Endothelial cell of umbilical vein (primary cell): ENCODE measurements around the gene ARHGAP15. TPM values are rescaled to one million over a fixed set of nuclear protein-coding genes. Genes with fewer than 3 reads are reported as not detected.

ENCODE experiments used
- BruUV-seq: library from RNA; stranded (reverse); fragments of 400-500 nt; replicated peaks from 2 replicates; lab custom pipeline; 2021; lab: Mats Ljungman, UMichigan
- CTCF ChIA-PET: fragments of 300-600, 350-600 bp; sonication (Branson Sonifier 250); formaldehyde crosslinking; loops from one replicate; lab custom pipeline; 2021; ENCODE audit warnings: antibody characterized with exemption, inconsistent platforms; lab: Charles Lee
- POLR2A ChIA-PET: fragments of 300-600, 350-600 bp; sonication (Branson Sonifier 250); formaldehyde crosslinking; loops from one replicate; lab custom pipeline; 2021; ENCODE audit warnings: antibody characterized with exemption, inconsistent platforms; lab: Charles Lee
- DNase-seq: peaks from one replicate; pipeline ENCODE4 v3.0.0-alpha.2; 2011; ENCODE audit warnings: low read depth, low spot score
- FAIRE-seq: peaks from 2 replicates; lab custom pipeline; 2011; peaks lifted over from hg19 to GRCh38; lab: Jason Lieb, UNC
- H2AFZ ChIP-seq: 2 replicates; pipeline ENCODE4 v1.6.0; 2012; ENCODE audit warnings: low read depth, low read length, control low read depth, inconsistent platforms
- H3K27ac ChIP-seq: 2 replicates; pipeline ENCODE4 v1.5.1; 2011; ENCODE audit warnings: low read depth, mild to moderate bottlenecking, control low read depth, low read length, moderate library complexity; ENCODE audit not compliant: insufficient read depth
- H3K27me3 ChIP-seq, 2 experiments: 2 replicates each; pipeline versions ENCODE4 v1.6.0 to v1.6.1; 2011; ENCODE audit warnings: low read length in 2 of 2, mixed read lengths in 1 of 2; ENCODE audit not compliant: control insufficient read depth in 2 of 2, insufficient read depth in 2 of 2
- H3K36me3 ChIP-seq, 2 experiments: 2 replicates in 1 of 2; 3 replicates in 1 of 2; pipeline ENCODE4 v1.5.1; 2011; ENCODE audit warnings: low read length in 2 of 2, mild to moderate bottlenecking in 1 of 2, moderate library complexity in 1 of 2; ENCODE audit not compliant: control insufficient read depth in 2 of 2, insufficient read depth in 2 of 2; ENCODE audit errors: extremely low read depth in 1 of 2
- H3K4me1 ChIP-seq: 3 replicates; pipeline ENCODE4 v1.5.1; 2011; ENCODE audit warnings: mild to moderate bottlenecking, low read length; ENCODE audit not compliant: control insufficient read depth, insufficient read depth; ENCODE audit errors: extremely low read depth
- H3K4me2 ChIP-seq: 2 replicates; pipeline ENCODE4 v1.6.1; 2011; ENCODE audit warnings: low read length, control low read depth, mixed read lengths; ENCODE audit not compliant: insufficient read depth
- H3K4me3 ChIP-seq, 3 experiments: fragments of 200-600 bp in 1 of 3; sonication (generic), shearing (Covaris generic) in 1 of 3; replicated peaks in 1 of 3; 2 replicates each; pipeline ENCODE4 v1.5.1; 2011 to 2016; ENCODE audit warnings: control low read depth in 3 of 3, low read length in 3 of 3, mild to moderate bottlenecking in 2 of 3, inconsistent platforms in 1 of 3, low read depth in 1 of 3, moderate library complexity in 1 of 3; ENCODE audit not compliant: insufficient read depth in 1 of 3
- H3K79me2 ChIP-seq: 2 replicates; pipeline ENCODE4 v1.6.0; 2012; ENCODE audit warnings: low read length, inconsistent platforms; ENCODE audit not compliant: control insufficient read depth, insufficient read depth
- H3K9ac ChIP-seq: replicated peaks from 2 replicates; pipeline ENCODE3; 2011; ENCODE audit warnings: low read length, control low read depth; ENCODE audit not compliant: insufficient read depth; ENCODE audit errors: extremely low read depth
- H3K9me1 ChIP-seq: replicated peaks from 3 replicates; pipeline ENCODE4 v1.6.0; 2011; ENCODE audit warnings: mild to moderate bottlenecking, low read length; ENCODE audit not compliant: control insufficient read depth, insufficient read depth; ENCODE audit errors: extremely low read depth
- H3K9me3 ChIP-seq: replicated peaks from 2 replicates; pipeline ENCODE4 v1.5.1; 2012; ENCODE audit warnings: low read length, inconsistent platforms; ENCODE audit not compliant: control insufficient read depth, insufficient read depth
- H4K20me1 ChIP-seq: replicated peaks from 2 replicates; pipeline ENCODE3; 2011; ENCODE audit warnings: mild to moderate bottlenecking, low read length; ENCODE audit not compliant: control insufficient read depth, insufficient read depth; ENCODE audit errors: extremely low read depth
- CTCF ChIP-seq, 2 donors: IDR thresholded peaks; 1 replicate in 1 of 2; 2 replicates in 1 of 2; pipeline ENCODE4 v1.5.1; 2011; ENCODE audit warnings: low read length in 2 of 2, mild to moderate bottlenecking in 2 of 2, moderate library complexity in 2 of 2, control low read depth in 1 of 2, inconsistent platforms in 1 of 2, low read depth in 1 of 2; ENCODE audit not compliant: insufficient read depth in 1 of 2; ENCODE audit errors: extremely low read depth in 1 of 2
- EZH2 ChIP-seq: IDR thresholded peaks from 2 replicates; pipeline ENCODE4 v1.6.1; 2012; ENCODE audit warnings: borderline replicate concordance, low read depth, mild to moderate bottlenecking, moderate library complexity, low read length, inconsistent platforms; ENCODE audit not compliant: severe bottlenecking
- FOS ChIP-seq: IDR thresholded peaks from 2 replicates; pipeline ENCODE4 v1.6.1; 2011; ENCODE audit warnings: mild to moderate bottlenecking, low read length, moderate library complexity, borderline replicate concordance; ENCODE audit not compliant: insufficient read depth
- JUN ChIP-seq: IDR thresholded peaks from 2 replicates; pipeline ENCODE4 v1.6.1; 2011; ENCODE audit warnings: borderline replicate concordance, low read depth; ENCODE audit not compliant: insufficient read length, insufficient read depth
- MAX ChIP-seq: IDR thresholded peaks from 2 replicates; pipeline ENCODE4 v1.6.1; 2011; ENCODE audit not compliant: insufficient read depth, insufficient read length
- MYC ChIP-seq: IDR thresholded peaks from one replicate; pipeline ENCODE4 v1.6.1; 2011; ENCODE audit warnings: mild to moderate bottlenecking, low read depth, low read length
- POLR2A ChIP-seq: IDR thresholded peaks from 2 replicates; pipeline ENCODE4 v1.6.1; 2012; ENCODE audit warnings: low read depth, mild to moderate bottlenecking, control low read depth, low read length
- POLR2AphosphoS5 ChIP-seq: IDR thresholded peaks from 2 replicates; pipeline ENCODE4 v1.6.1; 2012; ENCODE audit warnings: low read depth, mild to moderate bottlenecking, control low read depth, low read length, moderate library complexity; ENCODE audit not compliant: insufficient read depth
- dilution Hi-C: fragments of 300-500 bp; cut with MboI; formaldehyde crosslinking; loops from one replicate; pipeline ENCODE4 v1.15.0; 2019; ENCODE audit warnings: low sequenced_read_pairs; ENCODE audit not compliant: extremely low pct_ligation_motif_present
- intact Hi-C: fragments of 100-400 bp; cut with micrococcal nuclease; formaldehyde crosslinking; loops from one replicate; pipeline ENCODE4 v1.10.0; 2022
- polyA plus RNA-seq, 4 experiments: library from polyadenylated mRNA; depleted of rRNA in 3 of 4; stranded (reverse) in 3 of 4; unstranded in 1 of 4; fragments of >200 nt; gene quantifications; 2 replicates each; pipeline versions ENCODE4 v1.2.1 to v1.2.3, GENCODE V29; 2011 to 2012; ENCODE audit warnings: missing spikeins in 1 of 4
- total RNA-seq: library from RNA; stranded (reverse); gene quantifications from 2 replicates; pipeline ENCODE4 v1.2.3, GENCODE V29; 2021

The ARHGAP15 gene
- total and polyA plus RNA-seq, 2 donors (not counting 3 experiments of a cell fraction or from before 2014, with no cell fraction given) = not detected

GRCh38 chr2:143195511-143195910, 66.3 kb downstream of the ARHGAP15 start:
- no peak for FAIRE-seq
- Histone ChIP-seq H3K36me3 (no peaks in the 10 kb centered on the region), H3K9me3 (no peaks in the 10 kb centered on the region), H3K9me1 (no peaks in the 10 kb centered on the region), H3K9ac (no peak overlapping the region), H3K27me3 (no peaks in the 10 kb centered on the region), H3K4me1 (no peaks in the 10 kb centered on the region), H3K4me2 (no peak overlapping the region), H3K79me2 (no peaks in the 10 kb centered on the region), H3K27ac (no peak overlapping the region), H3K4me3 (no peak overlapping the region), H4K20me1 (no peaks in the 10 kb centered on the region), H2AFZ (no peak overlapping the region)
- ChIA-PET POLR2A (no interaction called here), CTCF (interaction anchor here (1.0 kb wide), 1 partner anchor 27 kb away, joined by 3 read pairs; no protein-coding TSS in a partner anchor)
- no peak for DNase-seq
- no TSS peak for BruUV-seq
- intact Hi-C loops = no loop called here
- dilution Hi-C loops = no loop called here
- TF ChIP-seq POLR2A (no peak), MAX (no peak), CTCF (IDR thresholded peaks at IDR 0.05; ENCODE audit: extremely low read depth in 1 of 2, insufficient read depth in 1 of 2, low read depth in 1 of 2, low read length in 2 of 2) (no peak), FOS (no peak), POLR2AphosphoS5 (no peak), EZH2 (no peak), MYC (no peak), JUN (no peak)
